Fibroblast of the aortic adventitia (primary cell): Measurements from ENCODE around the gene DNAH3. TPM values are rescaled to one million over a fixed set of nuclear protein-coding genes. Genes with fewer than 3 reads are reported as not detected.

ENCODE experiments used
- DNase-seq: peaks from one replicate; pipeline ENCODE4 v3.0.0-alpha.2; 2010; ENCODE audit warnings: low read depth
- H3K4me3 ChIP-seq: 2 replicates; pipeline ENCODE4 v1.5.1; 2011; ENCODE audit warnings: low read depth, mild to moderate bottlenecking, control low read depth, low read length, moderate library complexity
- total RNA-seq: library from RNA; depleted of rRNA; stranded (reverse); fragments of >200 nt; gene quantifications from 2 replicates; pipeline ENCODE4 v1.2.3, GENCODE V29; 2012; ENCODE audit warnings: low replicate concordance
- TF ChIP-seq, protein P1 (sequence below): IDR thresholded peaks from 2 replicates; pipeline ENCODE4 v1.5.1; 2011; ENCODE audit warnings: mild to moderate bottlenecking, low read length, control low read depth, inconsistent platforms; ENCODE audit not compliant: insufficient read depth

Gene DNAH3
- total RNA-seq, 1 donor = not detected

GRCh38 chr16:21026846-21027245 is 123.8 kb downstream of the DNAH3 start:
- no peak for DNase-seq
- no peak overlapping the region for H3K4me3 ChIP-seq
- TF ChIP-seq, protein P1, sequence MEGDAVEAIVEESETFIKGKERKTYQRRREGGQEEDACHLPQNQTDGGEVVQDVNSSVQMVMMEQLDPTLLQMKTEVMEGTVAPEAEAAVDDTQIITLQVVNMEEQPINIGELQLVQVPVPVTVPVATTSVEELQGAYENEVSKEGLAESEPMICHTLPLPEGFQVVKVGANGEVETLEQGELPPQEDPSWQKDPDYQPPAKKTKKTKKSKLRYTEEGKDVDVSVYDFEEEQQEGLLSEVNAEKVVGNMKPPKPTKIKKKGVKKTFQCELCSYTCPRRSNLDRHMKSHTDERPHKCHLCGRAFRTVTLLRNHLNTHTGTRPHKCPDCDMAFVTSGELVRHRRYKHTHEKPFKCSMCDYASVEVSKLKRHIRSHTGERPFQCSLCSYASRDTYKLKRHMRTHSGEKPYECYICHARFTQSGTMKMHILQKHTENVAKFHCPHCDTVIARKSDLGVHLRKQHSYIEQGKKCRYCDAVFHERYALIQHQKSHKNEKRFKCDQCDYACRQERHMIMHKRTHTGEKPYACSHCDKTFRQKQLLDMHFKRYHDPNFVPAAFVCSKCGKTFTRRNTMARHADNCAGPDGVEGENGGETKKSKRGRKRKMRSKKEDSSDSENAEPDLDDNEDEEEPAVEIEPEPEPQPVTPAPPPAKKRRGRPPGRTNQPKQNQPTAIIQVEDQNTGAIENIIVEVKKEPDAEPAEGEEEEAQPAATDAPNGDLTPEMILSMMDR = no peak

GRCh38 chr16:21023509-21024202 is 127.0 kb downstream of the DNAH3 start:
- peak; percentile 33 for DNase-seq
- TF ChIP-seq, protein P1 = no peak
- no peak overlapping the region for H3K4me3 ChIP-seq

DNA sequence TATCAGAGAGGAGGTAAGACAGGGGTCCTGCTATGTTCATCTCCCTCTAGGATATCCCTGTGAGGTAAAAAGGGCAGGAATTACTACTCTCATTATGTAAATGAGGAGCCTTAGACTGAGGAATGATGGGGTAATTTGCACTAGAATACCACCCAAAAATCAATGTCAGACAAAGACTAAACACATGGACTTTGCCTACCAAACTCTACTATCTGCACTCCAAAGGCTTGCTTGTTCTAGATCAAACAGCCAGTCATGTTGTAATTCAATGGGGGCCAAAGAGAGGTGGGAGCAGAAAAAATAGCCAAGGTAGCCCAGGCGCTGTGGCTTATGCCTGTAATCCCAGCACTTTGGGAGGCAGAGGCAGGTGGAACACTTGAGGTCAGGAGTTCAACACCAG is 129.3 kb downstream of the DNAH3 start:
- no peak for DNase-seq
- TF ChIP-seq, protein P1 = no peak
- H3K4me3 ChIP-seq = no peak overlapping the region

DNA sequence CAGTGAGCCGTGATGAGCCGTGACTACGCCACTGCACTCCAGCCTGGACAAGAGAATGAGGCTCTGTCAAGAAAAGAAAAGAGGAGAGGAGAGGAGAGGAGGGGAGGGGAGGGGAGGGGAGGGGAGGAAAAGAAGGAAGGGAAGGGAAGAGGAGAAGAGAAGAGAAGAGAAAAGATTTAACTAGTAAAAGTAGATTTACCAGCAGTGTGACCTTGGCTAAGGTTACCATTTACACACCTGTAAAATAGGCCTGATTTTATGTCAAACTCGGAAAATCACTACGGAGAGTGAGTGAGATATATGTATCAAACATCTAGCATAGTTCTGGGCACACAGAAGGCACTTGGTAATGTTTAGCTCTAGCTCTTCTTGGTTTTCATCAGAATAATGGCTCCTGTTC is 140.8 kb downstream of the DNAH3 start:
- DNase-seq = no peak

GRCh38 chr16:21005008-21005407 is 145.6 kb downstream of the DNAH3 start:
- TF ChIP-seq, protein P1 = no peak
- DNase-seq = no peak
- H3K4me3 ChIP-seq = no peak overlapping the region

More for the DNA sequence above, 140.8 kb downstream of the DNAH3 start:
- TF ChIP-seq, protein P1 = no peak
- no peak overlapping the region for H3K4me3 ChIP-seq

- no peak overlapping the region for H3K4me3 ChIP-seq
- DNase-seq = peak; percentile 26
- TF ChIP-seq, protein P1 = peak; percentile 45
Measured at GRCh38 chr16:21001262-21001661, 149.4 kb downstream of the DNAH3 start.

GRCh38 chr16:20997147-20997546 is 153.5 kb downstream of the DNAH3 start:
- TF ChIP-seq, protein P1 = no peak
- no peak for DNase-seq
- no peak overlapping the region for H3K4me3 ChIP-seq
